NCI-H1694 treated with DMSO at 0.1 percent for 48 hours (cell line): ENCODE measurements around the gene GOLGA8M.
"Not testable (repeated sequence)": the region's sequence is repeated elsewhere in the genome, so short reads cannot be mapped to it uniquely, and the experiment has no call there.

ENCODE experiments used
- DNase-seq: peaks from one replicate; lab custom pipeline; 2025; lab: John Stamatoyannopoulos, UW

GOLGA8M gene, protein sequence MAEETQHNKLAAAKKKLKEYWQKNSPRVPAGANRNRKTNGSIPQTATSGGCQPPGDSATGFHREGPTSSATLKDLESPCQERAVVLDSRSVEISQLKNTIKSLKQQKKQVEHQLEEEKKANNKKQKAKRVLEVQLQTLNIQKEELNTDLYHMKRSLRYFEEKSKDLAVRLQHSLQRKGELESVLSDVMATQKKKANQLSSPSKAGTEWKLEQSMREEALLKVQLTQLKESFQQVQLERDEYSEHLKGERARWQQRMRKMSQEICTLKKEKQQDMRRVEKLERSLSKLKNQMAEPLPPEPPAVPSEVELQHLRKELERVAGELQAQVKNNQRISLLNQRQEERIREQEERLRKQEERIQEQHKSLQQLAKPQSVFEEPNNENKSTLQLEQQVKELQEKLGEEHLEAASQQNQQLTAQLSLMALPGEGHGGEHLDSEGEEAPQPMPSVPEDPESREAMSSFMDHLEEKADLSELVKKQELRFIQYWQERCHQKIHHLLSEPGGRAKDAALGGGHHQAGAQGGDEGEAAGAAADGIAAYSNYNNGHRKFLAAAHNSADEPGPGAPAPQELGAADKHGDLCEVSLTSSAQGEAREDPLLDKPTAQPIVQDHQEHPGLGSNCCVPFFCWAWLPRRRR

DNA sequence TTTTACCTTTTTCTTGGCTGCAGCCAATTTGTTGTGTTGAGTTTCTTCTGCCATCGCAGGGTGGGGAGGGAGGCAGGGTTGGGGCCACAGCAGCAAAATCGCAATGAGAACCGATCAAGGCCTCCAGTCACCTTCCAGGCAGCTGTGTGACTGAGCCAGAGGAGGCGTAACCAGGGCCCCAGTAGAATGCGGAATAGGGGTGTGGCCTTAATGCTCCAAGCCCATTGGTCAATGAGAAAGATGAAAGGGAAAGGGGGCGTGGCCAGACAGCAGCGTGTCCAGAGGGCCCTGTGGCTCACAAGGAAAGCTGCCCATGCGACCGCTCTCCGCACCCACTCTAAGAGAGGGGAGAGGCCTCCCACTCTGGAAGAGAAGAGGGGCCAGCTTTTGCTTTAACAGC, at the start of gene GOLGA8M:
GOLGA8M (minus strand) TSS at position 152 of the 400 bp plus-strand sequence; CDS start at position 54, 98 bp downstream.
- DNase-seq = not testable (repeated sequence)

DNA sequence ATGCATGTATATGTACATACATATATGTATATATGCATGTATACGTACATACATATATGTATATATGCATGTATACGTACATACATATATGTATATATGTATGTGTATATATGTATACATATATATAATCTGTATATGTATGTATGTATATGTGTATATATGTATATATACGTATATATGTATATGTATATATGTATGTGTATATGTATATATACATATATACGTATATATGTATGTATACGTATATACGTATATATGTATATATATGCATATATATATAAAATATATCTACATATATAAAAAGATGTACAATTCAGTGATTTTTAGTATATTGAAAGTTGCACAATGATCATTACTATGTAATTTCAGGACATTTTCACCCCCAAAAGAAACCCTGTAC, 30.7 kb upstream of the GOLGA8M start:
- DNase-seq = not testable (repeated sequence)

DNA sequence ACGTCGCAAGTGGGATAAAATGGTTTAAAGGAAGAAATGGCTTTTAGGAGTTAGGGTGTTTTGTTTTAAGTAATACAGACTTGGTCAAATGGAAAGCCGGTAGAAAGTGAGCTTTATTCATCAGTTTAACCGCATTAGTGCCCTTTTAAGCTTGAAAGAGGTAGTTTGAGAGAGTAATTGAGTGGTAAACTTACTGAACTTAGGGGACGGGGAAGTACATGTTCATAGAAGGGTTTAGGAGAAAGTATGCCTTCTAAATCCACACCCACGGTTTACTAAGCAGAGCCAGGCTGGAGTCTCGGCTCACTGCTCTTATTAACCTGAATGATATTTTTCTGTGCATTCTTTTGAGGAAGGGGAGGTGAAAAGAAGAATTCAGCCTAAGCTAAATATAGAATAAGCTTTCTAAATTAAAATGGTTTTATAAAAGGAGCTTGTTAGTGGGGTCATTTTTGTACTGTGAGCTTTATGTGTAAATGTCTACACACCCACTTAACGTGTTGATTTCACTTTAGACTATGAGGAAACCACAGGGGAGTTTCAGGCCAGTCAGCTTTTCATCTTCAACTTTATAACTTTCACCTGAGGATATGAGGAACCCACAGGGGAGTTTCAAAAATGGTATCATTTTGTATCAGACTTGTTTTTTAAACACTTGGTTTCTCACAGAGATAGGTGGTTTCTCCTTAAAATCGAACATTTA, 26.5 kb upstream of the GOLGA8M start:
- DNase-seq = not testable (repeated sequence)

DNA sequence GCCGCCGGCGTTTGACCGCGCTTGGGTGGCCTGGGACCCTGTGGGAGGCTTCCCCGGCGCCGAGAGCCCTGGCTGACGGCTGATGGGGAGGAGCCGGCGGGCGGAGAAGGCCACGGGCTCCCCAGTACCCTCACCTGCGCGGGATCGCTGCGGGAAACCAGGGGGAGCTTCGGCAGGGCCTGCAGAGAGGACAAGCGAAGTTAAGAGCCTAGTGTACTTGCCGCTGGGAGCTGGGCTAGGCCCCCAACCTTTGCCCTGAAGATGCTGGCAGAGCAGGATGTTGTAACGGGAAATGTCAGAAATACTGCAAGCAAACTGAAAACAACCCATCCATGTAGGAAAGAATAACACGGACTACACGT, 26.0 kb upstream of the GOLGA8M start:
- not testable (repeated sequence) for DNase-seq

DNA sequence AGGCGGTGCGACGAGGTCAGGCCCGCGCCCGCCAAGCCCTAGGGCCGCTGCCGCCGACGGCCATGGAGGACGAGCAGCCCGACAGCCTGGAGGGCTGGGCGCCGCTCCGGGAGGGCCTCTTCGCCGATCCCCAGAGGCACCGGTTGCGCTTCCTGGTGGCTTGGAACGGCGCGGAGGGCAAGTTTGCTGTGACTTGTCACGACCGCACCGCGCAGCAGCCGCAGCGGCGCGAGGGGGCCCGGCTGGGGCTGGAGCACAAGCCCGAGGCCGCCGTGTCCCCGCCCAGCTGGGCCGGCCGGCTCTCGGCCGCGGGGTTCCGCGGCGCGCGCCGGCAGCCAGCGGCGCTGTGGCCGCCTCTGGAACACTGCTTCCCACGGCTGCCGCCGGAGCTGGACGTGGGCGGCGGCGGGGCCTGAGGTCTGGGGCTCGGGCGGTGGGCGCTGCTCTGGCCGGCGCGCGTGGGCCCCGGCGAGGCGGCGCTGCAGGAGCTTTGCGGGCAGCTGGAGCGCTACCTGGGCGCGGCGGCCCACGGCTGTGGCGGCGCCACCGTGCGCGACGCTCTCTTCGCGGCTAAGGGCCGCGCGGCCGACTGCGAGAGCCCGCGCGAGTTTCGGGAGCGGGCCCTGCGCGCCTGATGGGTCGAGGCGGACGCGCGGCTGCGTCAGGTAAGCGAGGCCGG, 25.4 kb upstream of the GOLGA8M start:
- not testable (repeated sequence) for DNase-seq

DNA sequence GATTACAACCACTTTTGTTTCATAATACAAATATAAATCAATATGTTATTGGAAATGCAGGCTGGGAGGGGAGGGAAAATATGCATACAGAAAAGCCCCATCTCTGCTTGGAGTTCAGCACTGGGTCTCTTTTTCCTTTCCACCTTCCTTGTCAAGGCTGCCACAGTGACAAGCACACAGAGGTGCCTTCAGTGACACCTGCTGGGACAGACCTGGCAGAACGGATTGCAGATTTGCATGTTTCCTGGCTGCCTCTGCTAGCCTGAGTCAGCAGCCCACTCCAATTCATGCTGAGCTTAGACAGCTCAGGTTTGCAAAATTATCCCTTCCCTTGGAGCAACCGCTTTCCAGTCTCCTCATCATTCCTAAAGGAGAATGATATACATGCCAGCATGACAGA, 15.8 kb upstream of the GOLGA8M start:
- not testable (repeated sequence) for DNase-seq

DNA sequence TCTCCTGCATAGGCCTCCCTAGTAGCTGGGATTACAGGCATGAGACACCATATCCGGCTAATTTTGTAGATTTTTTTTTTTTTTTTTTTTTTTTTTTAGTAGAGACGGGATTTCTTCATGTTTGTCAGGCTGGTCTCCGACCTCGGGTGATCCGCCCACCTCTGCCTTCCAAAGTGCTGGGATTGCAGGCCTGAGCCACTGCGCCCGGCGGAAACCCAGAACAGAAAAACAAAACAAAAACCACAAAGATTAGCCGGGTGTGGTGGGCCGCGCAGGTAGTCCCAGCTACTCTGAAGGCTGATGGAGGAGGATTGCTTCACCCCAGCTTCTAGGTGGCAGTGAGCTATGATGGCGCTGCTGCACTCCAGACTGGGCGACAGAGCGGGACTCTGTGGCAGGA, 14.8 kb upstream of the GOLGA8M start:
- DNase-seq = not testable (repeated sequence)

DNA sequence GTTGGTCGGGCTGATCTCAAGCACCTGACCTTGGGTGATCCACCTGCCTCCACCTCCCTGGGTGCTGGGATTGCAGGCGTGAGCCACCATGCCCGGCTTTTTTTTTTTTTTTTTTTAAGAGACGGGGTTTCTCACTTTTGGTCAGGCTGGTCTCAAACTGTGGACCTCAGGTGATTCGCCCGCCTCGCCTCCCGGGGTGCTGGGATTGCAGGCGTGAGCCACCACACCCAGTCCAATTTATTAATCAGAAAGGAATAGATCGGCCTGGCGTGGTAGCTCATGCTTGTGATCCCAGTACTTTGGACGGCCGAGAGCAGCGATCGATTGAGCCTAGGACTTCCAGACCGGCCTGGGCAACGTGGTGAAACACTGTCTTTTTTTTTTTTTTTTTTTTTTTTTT, 13.9 kb upstream of the GOLGA8M start:
- DNase-seq = no peak

DNA sequence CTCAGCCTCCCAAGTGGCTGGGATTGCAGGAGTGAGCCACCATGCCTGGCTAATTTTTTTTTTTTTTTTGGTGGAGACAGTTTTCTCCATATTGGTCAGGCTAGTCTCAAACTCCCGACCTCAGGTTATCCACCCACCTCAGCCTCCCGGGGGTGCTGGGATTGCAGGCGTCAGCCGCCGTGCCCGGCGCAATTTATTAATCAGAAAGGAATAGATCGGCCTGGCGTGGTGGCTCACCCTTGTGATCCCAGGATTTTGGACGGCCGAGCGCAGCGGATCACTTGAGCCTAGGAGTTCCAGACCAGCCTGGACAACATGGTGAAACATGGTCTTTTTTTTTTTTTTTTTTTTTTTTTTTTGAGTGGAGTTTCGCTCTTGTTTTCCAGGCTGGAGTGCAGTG, 13.3 kb upstream of the GOLGA8M start:
- DNase-seq = no peak

DNA sequence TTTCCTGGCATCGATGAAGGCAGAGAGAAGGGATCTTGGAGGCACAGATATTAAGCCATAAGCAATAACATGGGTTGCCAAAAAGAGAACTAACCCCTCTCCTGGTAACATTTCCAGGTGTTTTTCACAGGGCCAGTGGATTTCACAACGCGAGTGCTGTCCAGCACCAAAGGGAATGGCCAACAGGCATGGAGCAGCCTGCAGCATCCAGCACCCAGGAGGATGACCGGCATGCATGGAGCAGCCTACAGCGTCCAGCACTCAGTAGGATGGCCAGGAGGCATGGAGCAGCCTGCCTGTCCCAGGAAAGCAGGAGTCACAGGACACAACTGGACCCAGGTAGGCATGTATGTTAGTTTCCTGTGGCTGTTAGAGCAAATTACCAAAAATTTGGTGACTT, 11.8 kb upstream of the GOLGA8M start:
- DNase-seq = not testable (repeated sequence)

DNA sequence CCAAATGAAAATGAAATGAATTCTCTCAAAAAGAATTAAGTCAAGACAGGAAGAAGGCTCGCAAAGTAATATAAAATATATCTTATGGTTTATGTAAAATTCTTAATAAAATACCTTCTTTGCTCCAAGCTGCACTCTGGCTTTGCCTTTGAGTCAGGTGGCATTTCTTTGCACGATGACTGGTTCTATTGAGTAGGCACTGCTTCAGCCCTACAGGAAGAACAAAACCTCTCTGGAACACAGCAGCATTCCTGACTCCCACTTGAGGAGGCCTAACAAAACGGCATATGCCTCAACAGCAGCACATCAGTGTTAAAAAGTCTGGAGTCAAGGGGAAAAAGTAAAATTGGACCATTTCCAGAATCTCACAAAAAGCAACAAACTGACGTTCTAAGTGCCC, 7.4 kb upstream of the GOLGA8M start:
- not testable (repeated sequence) for DNase-seq

DNA sequence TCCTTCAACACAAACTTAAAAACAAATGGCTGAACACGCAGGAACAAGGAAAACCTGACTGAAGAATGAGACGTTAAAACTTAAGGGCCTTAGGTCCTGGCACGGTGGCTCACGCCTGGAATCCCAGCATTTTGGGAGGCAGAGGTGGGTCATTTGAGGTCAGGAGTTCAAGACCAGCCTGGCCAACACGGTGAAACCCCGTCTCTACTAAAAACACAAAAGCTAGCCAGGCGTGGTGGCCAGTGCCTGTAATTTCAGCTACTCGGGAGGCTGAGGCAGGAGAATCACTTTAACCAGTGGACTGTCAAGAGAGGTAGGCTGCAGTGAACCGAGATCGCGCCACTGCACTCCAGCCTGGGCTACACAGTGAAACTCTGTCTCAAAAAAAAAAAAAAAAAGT, 6.4 kb upstream of the GOLGA8M start:
- DNase-seq = not testable (repeated sequence)

DNA sequence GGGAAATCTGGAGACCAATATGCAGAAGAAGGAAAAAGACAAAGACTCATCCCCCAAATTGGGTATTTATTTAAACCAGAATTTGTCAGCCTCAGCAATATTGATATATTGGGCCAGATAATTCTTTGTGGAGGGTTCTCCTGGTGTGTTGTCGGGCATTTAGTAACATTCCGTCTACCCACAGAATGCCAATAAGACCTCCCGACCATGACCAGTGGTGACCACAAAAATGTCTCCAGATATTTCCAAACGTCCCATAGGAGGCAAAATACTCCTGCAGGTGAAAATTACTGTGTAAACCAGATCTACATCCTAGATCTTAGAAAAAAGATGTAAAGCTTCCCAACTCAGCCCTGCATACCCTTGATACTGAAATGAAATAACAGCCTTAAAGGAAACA, 2.0 kb upstream of the GOLGA8M start:
- DNase-seq = not testable (repeated sequence)

DNA sequence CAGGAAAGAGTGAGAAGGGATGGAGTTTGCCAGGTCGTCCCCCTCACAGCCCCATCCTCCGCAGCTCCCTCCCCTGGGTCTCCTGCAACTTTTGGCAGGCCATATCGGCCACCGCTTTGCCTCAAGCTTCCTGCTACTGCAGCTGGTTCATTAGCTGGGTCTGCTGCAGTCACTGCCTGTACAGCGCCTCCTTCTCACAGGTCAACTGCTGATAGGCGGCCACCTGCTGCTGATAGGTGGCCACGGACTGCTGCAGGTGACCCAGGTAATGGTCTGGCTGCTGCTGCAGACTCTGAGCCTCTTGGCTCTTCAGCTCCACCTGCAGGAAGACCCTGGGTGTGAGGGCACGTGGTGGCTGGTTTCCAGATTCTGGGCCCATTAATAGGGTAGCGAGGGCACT, 8.3 kb downstream of the GOLGA8M start:
- DNase-seq = not testable (repeated sequence)

DNA sequence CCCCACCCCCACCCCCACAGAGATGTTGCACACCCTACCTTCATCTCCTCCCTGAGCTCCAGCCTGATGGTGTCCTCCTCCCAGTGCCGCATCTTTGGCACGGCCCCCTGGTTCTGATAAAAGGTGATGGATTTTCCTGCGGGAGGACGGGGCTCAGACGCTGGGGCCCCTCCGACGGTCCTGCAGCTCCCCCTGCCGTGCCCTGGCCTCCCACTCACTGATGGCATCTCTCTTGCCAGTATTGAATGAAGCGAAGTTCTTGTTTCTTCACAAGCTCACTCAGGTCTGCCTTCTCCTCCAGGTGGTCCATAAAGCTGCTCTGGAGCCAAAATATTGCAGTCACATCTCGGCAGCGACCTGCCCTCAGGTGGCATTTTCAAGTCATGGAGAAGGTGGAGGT, 9.8 kb downstream of the GOLGA8M start:
- DNase-seq = not testable (repeated sequence)

DNA sequence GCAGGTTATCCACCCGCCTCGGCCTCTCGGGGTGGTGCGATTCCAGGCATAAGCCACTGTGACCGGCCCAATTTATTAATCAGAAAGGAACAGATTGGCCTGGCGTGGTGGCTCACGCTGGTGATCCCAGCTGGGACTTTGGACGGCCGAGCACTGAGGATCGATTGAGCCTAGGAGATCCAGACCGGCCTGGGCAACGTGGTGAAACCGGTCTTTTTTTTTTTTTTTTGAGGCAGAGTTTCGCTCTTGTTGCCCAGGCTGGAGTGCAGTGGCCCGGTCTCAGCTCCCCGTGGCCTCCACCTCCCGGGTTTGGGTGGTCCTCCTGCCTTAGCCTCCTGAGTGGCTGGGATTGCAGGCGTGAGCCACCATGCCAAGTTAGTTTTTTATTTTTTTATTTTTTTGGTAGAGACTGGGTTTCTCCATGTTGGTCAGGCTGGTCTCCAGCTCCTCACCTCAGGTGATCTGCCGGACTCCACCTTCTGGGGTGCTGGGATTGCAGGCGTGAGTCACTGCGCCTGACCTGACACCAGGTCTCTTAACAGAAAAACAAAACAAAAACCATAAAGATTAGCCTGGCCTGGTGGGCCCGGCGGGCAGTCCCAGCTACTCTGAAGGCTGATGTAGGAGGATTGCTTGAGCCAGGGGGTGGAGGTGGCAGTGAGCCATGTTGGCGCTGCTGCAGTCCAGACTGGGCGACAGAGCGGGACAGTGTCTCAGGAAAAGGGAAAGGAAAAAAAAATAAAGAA, 18.0 kb downstream of the GOLGA8M start:
- DNase-seq = not testable (repeated sequence)

DNA sequence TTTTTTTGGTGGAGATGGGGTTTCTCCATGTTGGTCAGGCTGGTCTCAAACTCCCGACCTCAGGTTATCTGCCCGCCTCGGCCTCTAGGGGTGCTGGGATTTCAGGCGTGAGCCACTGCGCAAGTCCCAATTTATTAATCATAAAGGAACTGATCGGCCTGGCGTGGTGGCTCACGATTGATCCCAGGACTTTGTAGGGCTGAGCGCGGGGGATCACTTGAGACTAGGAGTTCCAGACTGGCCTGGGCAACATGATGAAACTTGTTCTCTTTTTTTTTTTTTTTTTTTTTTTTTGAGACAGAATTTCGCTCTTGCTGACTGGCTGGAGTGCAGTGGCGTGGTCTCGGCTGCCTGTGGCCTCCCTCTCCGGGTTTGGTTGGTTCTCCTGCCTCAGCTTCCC, 19.2 kb downstream of the GOLGA8M start:
- DNase-seq = not testable (repeated sequence)

DNA sequence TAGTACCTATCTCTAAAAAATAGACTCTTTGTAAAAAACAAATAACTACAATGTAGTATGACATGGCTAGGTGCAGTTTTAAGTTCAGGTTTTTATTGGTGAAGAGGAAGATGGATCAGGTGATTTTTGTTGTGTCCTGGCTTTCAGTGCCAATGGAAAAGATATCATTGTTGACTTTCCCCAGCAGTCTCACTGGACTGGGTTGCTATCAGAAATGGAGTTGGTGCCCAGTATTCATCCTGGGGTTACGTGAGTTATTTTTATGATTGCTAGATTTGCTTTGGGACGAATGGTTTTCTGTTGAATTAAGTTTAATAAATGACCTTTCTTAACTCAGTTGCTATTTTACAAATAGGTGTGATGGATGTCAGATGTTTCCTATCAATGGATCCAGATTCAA, 38.7 kb downstream of the GOLGA8M start:
- DNase-seq = not testable (repeated sequence)

DNA sequence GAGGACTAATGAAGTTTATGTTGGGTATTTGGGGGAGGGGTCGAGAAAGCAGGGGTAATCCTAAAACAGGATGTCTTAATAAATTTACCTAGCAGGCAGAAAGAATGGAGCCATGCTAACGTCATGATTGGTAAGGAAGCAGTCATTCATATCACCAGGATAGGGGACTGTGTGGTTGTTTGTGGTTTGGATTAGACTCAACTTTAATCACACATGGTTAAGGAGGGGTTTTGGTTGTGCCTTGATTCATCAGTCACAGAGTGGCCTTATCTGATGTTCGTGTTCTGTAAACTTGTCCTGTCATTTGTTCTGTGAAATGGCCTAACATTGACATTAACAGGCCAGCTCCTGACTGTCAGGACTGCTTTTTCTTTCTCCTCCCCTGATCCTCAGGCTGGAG, 40.1 kb downstream of the GOLGA8M start:
- not testable (repeated sequence) for DNase-seq

DNA sequence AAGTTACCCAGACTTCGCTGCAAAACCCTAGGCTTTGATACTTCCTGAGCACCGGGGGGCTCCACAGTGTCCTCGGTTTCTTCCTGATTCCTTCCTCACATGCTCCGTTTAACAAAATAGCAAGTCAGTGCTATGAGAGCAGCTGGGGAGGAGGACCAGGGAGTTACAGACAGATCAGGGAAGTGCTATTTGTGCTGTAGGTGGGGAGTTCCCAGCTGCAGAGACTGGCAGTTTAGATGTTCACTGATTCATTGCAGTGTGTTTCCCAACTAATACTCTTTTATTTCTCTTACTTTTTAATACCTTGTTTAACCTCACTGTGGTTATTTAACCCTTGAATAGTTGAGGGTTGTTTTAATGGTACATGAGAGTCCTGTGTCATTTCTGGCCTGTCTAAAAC, 45.8 kb downstream of the GOLGA8M start:
- not testable (repeated sequence) for DNase-seq

DNA sequence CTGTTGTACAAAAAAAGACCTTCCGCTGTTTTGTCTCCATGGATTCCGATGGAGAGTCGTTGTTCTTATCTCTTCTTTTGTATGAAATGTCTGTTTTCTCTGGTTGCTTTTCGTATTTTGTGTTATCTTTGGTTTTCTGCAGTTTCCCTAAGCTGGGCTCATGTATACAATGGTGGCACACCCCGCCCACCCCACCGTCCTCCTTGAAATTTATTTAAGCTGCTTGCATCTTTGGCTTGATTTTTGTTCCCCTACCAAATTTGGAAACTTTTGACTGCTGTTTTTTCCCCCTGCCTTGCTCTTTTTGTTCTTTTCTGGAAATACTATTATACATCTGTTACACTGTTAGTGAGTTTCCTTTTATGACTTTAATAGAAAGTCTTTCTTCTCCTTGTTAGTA, 47.6 kb downstream of the GOLGA8M start:
- DNase-seq = not testable (repeated sequence)
